ENCODE data around the gene SNRPA.

DNA sequence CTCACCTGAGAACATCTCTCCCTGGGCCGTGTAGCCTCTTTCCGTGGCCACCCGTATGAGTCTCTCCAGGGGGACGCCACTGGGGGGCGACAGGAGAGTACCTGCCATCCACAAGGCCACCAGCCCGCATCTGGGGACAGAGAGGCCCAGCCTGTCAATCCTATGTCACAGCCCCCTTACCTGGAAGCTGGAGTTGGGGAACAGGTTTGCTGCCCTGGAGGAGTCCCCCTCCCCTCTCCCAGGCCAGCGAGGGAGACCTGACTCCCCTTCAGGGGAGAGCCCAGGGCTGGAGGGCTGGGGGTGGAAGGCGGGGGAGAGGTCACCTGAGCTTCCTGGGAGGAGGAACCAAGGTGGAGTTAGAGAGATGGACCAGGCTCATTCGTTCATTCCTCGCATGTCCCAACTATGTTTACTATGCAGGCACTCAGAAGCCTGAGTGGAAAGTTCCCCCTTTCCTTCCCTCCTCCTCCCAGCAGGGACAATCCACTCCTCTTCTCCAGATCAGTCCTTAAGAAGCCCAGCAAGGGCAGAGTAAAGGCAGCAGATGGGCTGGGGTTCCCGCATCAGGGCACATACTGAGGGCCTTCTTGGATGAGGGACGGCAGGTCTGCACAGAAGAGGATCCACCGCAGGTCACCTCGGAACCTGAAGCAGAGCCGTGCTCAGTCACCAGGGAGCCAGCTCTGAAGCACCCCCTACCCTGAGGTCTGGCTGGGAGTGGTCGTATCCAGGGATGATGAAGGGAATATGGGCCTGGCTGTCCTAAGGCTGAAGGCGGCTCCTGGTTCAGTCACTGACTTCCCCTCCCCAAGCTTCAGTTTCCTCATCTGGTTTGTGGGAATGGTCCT, 6.2 kb upstream of the SNRPA start:
- TF ChIP-seq, protein P1, sequence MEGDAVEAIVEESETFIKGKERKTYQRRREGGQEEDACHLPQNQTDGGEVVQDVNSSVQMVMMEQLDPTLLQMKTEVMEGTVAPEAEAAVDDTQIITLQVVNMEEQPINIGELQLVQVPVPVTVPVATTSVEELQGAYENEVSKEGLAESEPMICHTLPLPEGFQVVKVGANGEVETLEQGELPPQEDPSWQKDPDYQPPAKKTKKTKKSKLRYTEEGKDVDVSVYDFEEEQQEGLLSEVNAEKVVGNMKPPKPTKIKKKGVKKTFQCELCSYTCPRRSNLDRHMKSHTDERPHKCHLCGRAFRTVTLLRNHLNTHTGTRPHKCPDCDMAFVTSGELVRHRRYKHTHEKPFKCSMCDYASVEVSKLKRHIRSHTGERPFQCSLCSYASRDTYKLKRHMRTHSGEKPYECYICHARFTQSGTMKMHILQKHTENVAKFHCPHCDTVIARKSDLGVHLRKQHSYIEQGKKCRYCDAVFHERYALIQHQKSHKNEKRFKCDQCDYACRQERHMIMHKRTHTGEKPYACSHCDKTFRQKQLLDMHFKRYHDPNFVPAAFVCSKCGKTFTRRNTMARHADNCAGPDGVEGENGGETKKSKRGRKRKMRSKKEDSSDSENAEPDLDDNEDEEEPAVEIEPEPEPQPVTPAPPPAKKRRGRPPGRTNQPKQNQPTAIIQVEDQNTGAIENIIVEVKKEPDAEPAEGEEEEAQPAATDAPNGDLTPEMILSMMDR (IDR thresholded peaks at IDR 0.05) = no peak
- no peak for TF ChIP-seq EZH2 (IDR thresholded peaks at IDR 0.05; ENCODE audit: borderline replicate concordance, insufficient read depth, low read depth, low read length, poor library complexity, severe bottlenecking)

All from B cell (primary cell).